AG20443 (cell line): ENCODE data around the gene ZNF236.
"Not testable (repeated sequence)": the region's sequence is repeated elsewhere in the genome, so short reads cannot be mapped to it uniquely, and the experiment has no call there.

Source experiments
- DNase-seq: peaks from one replicate; pipeline ENCODE4 v3.0.0; 2012; ENCODE audit warnings: low spot score, mixed read lengths

Gene ZNF236

GRCh38 chr18:77006305-77007175 lies 184.2 kb downstream of the ZNF236 start:
- DNase-seq, result no peak

- DNase-seq, result no peak
These were observed 184.9 kb downstream of the ZNF236 start for GRCh38 chr18:77007251-77007650.

- no peak for DNase-seq
These were observed 185.6 kb downstream of the ZNF236 start for GRCh38 chr18:77008006-77008405.

- no peak for DNase-seq
These were observed 186.4 kb downstream of the ZNF236 start for GRCh38 chr18:77008576-77009315.

- no peak for DNase-seq
These were observed 187.3 kb downstream of the ZNF236 start for GRCh38 chr18:77009675-77010074.

GRCh38 chr18:77012120-77012519 lies 189.8 kb downstream of the ZNF236 start:
- no peak for DNase-seq

GRCh38 chr18:77012806-77013541 lies 190.6 kb downstream of the ZNF236 start:
- DNase-seq, result no peak

GRCh38 chr18:77013811-77014521 lies 191.6 kb downstream of the ZNF236 start:
- DNase-seq, result no peak

GRCh38 chr18:77014538-77014937 lies 192.2 kb downstream of the ZNF236 start:
- DNase-seq, result no peak

GRCh38 chr18:77015169-77015568 lies 192.8 kb downstream of the ZNF236 start:
- no peak for DNase-seq

GRCh38 chr18:77015771-77016710 lies 193.7 kb downstream of the ZNF236 start:
- no peak for DNase-seq

GRCh38 chr18:77016936-77017335 lies 194.6 kb downstream of the ZNF236 start:
- DNase-seq, result no peak

- DNase-seq, result no peak
These were observed 195.0 kb downstream of the ZNF236 start for GRCh38 chr18:77017355-77017754.

GRCh38 chr18:77018650-77019049 lies 196.3 kb downstream of the ZNF236 start:
- DNase-seq, result not testable (repeated sequence)

GRCh38 chr18:77019641-77020040 lies 197.3 kb downstream of the ZNF236 start:
- no peak for DNase-seq
